Upper lobe of left lung (tissue), 4 donors: ENCODE results near the gene SEC22A.

Experiments used
- CTCF ChIP-seq, 6 experiments: fragments of 450-650 bp in 4 of 6; fragments of 200-600 bp in 2 of 6; sonication (generic) in 2 of 6; IDR thresholded peaks; one replicate each; pipeline ENCODE4 v1.5.1; 2016 to 2019; ENCODE audit warnings: antibody characterized with exemption in 6 of 6
- POLR2AphosphoS5 ChIP-seq, 2 donors: sonication (generic); formaldehyde crosslinking; IDR thresholded peaks; one replicate each; pipeline ENCODE4 v1.5.1; 2017; ENCODE audit warnings: antibody characterized with exemption in 2 of 2

- no peak for TF ChIP-seq CTCF (IDR thresholded peaks at IDR 0.05)
- TF ChIP-seq POLR2AphosphoS5 (IDR thresholded peaks at IDR 0.05), result no peak
Measured at GRCh38 chr3:123311201-123311600, 109.5 kb downstream of the SEC22A start.
